Left lung (tissue), 10 donors: ENCODE measurements around the gene EPHB1. TPM values are rescaled to one million over a fixed set of nuclear protein-coding genes. Genes with fewer than 3 reads are reported as not detected.

Source experiments
- ATAC-seq: fragments of 200-7000 bp; cut with Tn5 transposase; one replicate; pipeline ENCODE4 v1.9.1; 2020; ENCODE audit warnings: moderate library complexity
- DNase-seq, 4 donors: peaks; one replicate each; pipeline ENCODE4 v3.0.0-alpha.2; 2013 to 2020
- H3K27ac ChIP-seq, 2 donors: fragments of 200-600 bp; sonication (generic) in 1 of 2; one replicate each; pipeline versions ENCODE4 v1.5.0 to v1.8.0; 2020 to 2021
- H3K27me3 ChIP-seq, 2 donors: fragments of 200-600 bp; sonication (generic) in 1 of 2; one replicate each; pipeline versions ENCODE4 v1.5.0 to v1.8.0; 2020 to 2021
- H3K36me3 ChIP-seq, 2 donors: fragments of 200-600 bp; sonication (generic) in 1 of 2; one replicate each; pipeline versions ENCODE4 v1.5.0 to v1.8.0; 2020 to 2021
- H3K4me1 ChIP-seq, 2 donors: fragments of 200-600 bp; one replicate each; pipeline ENCODE4 v1.8.0; 2021
- H3K4me3 ChIP-seq, 2 donors: fragments of 200-600 bp; sonication (generic) in 1 of 2; one replicate each; pipeline versions ENCODE4 v1.5.0 to v1.8.0; 2020 to 2021; ENCODE audit warnings: mild to moderate bottlenecking in 1 of 2
- H3K9me3 ChIP-seq, 2 donors: fragments of 200-600 bp; sonication (generic) in 1 of 2; one replicate each; pipeline versions ENCODE4 v1.5.0 to v1.8.0; 2020 to 2021
- intact Hi-C, 2 donors: fragments of 100-400 bp; cut with DNase I; formaldehyde crosslinking; loops; one replicate each; pipeline versions ENCODE4 v1.11.2 to v1.14.2; 2022
- polyA plus RNA-seq, 6 donors: library from polyadenylated mRNA; unstranded; fragments of 120-200 nt; gene quantifications; one replicate each; pipeline ENCODE4 v1.2.1, GENCODE V29; 2013; ENCODE audit not compliant: insufficient read length in 6 of 6
- total RNA-seq, 2 donors: library from RNA; stranded (reverse); fragmentation: NEBNext Ultra II Directional; extraction: Animal tissue kit (Norgen Biotek cat#: 25700); gene quantifications; one replicate each; pipeline ENCODE4 v1.2.1, GENCODE V29; 2021
- TF ChIP-seq, protein P1 (sequence below), 2 donors: fragments of 200-600 bp; sonication (generic) in 1 of 2; IDR thresholded peaks; one replicate each; pipeline versions ENCODE4 v1.5.0 to v1.8.0; 2021; ENCODE audit warnings: antibody characterized with exemption in 2 of 2
- donor health status: DM: no; HTN: yes; CAD: no.
- donor health status: DM: no; HTN: no; CAD: no.

The EPHB1 gene
- total and polyA plus RNA-seq, 8 donors = 1.1 to 4.3 (median 2.7) TPM

- TF ChIP-seq, protein P1, sequence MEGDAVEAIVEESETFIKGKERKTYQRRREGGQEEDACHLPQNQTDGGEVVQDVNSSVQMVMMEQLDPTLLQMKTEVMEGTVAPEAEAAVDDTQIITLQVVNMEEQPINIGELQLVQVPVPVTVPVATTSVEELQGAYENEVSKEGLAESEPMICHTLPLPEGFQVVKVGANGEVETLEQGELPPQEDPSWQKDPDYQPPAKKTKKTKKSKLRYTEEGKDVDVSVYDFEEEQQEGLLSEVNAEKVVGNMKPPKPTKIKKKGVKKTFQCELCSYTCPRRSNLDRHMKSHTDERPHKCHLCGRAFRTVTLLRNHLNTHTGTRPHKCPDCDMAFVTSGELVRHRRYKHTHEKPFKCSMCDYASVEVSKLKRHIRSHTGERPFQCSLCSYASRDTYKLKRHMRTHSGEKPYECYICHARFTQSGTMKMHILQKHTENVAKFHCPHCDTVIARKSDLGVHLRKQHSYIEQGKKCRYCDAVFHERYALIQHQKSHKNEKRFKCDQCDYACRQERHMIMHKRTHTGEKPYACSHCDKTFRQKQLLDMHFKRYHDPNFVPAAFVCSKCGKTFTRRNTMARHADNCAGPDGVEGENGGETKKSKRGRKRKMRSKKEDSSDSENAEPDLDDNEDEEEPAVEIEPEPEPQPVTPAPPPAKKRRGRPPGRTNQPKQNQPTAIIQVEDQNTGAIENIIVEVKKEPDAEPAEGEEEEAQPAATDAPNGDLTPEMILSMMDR (IDR thresholded peaks at IDR 0.05) = no peak
Observed at GRCh38 chr3:135154186-135154585, 359.1 kb downstream of the EPHB1 start.

GRCh38 chr3:135155228-135155627 is 360.2 kb downstream of the EPHB1 start:
- intact Hi-C loops = no loop called here

More at GRCh38 chr3:135154186-135154585, 359.1 kb downstream of the EPHB1 start:
- Histone ChIP-seq H3K9me3 (no peaks in the 10 kb centered on the region), H3K4me3 (no peak overlapping the region), H3K27me3 (no peaks in the 10 kb centered on the region), H3K4me1 (no peaks in the 10 kb centered on the region), H3K27ac (no peak overlapping the region), H3K36me3 (no peaks in the 10 kb centered on the region)
- no peak for ATAC-seq
- no peak for DNase-seq
- intact Hi-C loops = no loop called here

GRCh38 chr3:135155791-135156190 is 360.7 kb downstream of the EPHB1 start:
- H3K36me3 ChIP-seq = no peaks in the 10 kb centered on the region
- DNase-seq (no peak), ATAC-seq (no peak)
- no peaks in the 10 kb centered on the region for H3K9me3 ChIP-seq
- no peak overlapping the region for H3K4me3 ChIP-seq
- TF ChIP-seq, protein P1 (IDR thresholded peaks at IDR 0.05) = no peak
- H3K27me3 ChIP-seq = no peaks in the 10 kb centered on the region
- H3K4me1 ChIP-seq = no peaks in the 10 kb centered on the region
- no peak overlapping the region for H3K27ac ChIP-seq
- intact Hi-C loops = no loop called here

More at GRCh38 chr3:135155228-135155627, 360.2 kb downstream of the EPHB1 start:
- DNase-seq (no peak), ATAC-seq (no peak)
- TF ChIP-seq, protein P1 (IDR thresholded peaks at IDR 0.05) = no peak
- Histone ChIP-seq H3K4me1 (no peaks in the 10 kb centered on the region), H3K27me3 (no peaks in the 10 kb centered on the region), H3K9me3 (no peaks in the 10 kb centered on the region), H3K36me3 (no peaks in the 10 kb centered on the region), H3K4me3 (no peak overlapping the region), H3K27ac (no peak overlapping the region)

- intact Hi-C loops = no loop called here
- H3K4me1 ChIP-seq = no peaks in the 10 kb centered on the region
- ATAC-seq = no peak
- H3K4me3 ChIP-seq = no peak overlapping the region
- no peak for DNase-seq
- TF ChIP-seq, protein P1 (IDR thresholded peaks at IDR 0.05) = no peak
- H3K27ac ChIP-seq = no peak overlapping the region
- H3K27me3 ChIP-seq = no peaks in the 10 kb centered on the region
- no peaks in the 10 kb centered on the region for H3K36me3 ChIP-seq
- H3K9me3 ChIP-seq = no peaks in the 10 kb centered on the region
Observed at GRCh38 chr3:135157045-135157740, 362.1 kb downstream of the EPHB1 start.

DNA sequence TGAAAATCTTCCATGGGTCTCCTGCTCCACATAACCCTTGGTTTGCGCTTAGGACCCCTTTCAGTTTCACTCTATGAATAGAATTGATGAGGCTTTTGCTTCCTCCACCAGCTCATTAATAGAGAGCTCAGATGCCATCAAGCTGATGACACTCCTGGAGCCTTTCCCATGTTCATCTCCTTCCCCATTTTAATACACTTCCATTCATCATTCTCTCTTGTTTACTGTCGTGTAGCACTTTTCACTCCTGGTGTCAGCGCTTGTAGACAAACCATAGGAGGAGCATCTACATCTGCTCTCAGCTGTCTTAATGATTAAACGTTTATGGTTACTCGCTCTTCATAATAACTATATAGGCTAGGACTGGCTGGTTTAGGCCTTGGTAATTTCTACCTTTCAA is 363.5 kb downstream of the EPHB1 start:
- Histone ChIP-seq H3K9me3 (no peaks in the 10 kb centered on the region), H3K4me1 (no peaks in the 10 kb centered on the region), H3K27me3 (no peaks in the 10 kb centered on the region), H3K27ac (no peak overlapping the region), H3K36me3 (no peaks in the 10 kb centered on the region), H3K4me3 (no peak overlapping the region)
- intact Hi-C loops = no loop called here
- ATAC-seq = no peak
- TF ChIP-seq, protein P1 (IDR thresholded peaks at IDR 0.05) = no peak
- no peak for DNase-seq
